Nephron progenitor cell (in vitro differentiated cells): ENCODE data around the gene FBXO22.

Experiments used
- DNase-seq: peaks from one replicate; pipeline ENCODE4 v3.0.0; 2021
- H3K27ac Mint-ChIP-seq: 2 replicates; pipeline ENCODE4 v1.8.0; 2021; ENCODE audit warnings: mild to moderate bottlenecking, moderate library complexity, mixed read lengths
- H3K27me3 Mint-ChIP-seq: 2 replicates; pipeline ENCODE4 v1.8.0; 2021; ENCODE audit warnings: mild to moderate bottlenecking, low read depth, mixed read lengths; ENCODE audit not compliant: poor library complexity
- H3K36me3 Mint-ChIP-seq: 2 replicates; pipeline ENCODE4 v1.8.0; 2021; ENCODE audit warnings: low read depth, mixed read lengths
- H3K4me1 Mint-ChIP-seq: 2 replicates; pipeline ENCODE4 v1.8.0; 2021; ENCODE audit warnings: mixed read lengths
- H3K4me3 Mint-ChIP-seq: 2 replicates; pipeline ENCODE4 v1.8.0; 2021; ENCODE audit warnings: mild to moderate bottlenecking, moderate library complexity, mixed read lengths
- H3K9me3 Mint-ChIP-seq: 2 replicates; pipeline ENCODE4 v1.8.0; 2021; ENCODE audit warnings: mild to moderate bottlenecking, moderate library complexity, mixed read lengths
- TF ChIP-seq, protein P1 (sequence below): fragments of 200-600 bp; sonication (generic); IDR thresholded peaks from 2 replicates; pipeline ENCODE4 v1.5.0; 2021; ENCODE audit warnings: antibody characterized with exemption

Gene FBXO22

DNA sequence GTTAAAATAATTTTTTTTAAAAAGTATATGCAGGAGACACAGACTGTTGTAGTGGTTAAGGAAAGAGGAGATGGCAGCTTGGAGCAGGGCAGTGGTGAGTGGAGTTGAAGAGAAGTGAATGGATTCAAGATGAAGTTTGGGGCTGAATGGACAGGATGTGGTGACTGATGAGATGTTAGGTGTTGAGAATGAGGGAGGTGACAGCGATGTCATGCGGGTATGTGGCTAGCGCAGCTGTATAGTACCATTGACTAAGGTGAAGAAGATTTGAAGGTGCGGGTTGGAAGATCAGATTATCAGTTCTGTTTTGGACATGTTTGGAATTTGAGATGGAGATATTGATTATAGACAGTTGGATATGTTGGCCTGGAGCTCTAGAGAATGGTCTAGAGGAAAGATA lies 20.1 kb downstream of the FBXO22 start:
- H3K4me1 Mint-ChIP-seq, result no peaks in the 10 kb centered on the region
- no peak overlapping the region for H3K27ac Mint-ChIP-seq
- peaks cover 28% of the 10 kb centered on the region for H3K36me3 Mint-ChIP-seq
- no peak overlapping the region for H3K4me3 Mint-ChIP-seq
- TF ChIP-seq, protein P1, sequence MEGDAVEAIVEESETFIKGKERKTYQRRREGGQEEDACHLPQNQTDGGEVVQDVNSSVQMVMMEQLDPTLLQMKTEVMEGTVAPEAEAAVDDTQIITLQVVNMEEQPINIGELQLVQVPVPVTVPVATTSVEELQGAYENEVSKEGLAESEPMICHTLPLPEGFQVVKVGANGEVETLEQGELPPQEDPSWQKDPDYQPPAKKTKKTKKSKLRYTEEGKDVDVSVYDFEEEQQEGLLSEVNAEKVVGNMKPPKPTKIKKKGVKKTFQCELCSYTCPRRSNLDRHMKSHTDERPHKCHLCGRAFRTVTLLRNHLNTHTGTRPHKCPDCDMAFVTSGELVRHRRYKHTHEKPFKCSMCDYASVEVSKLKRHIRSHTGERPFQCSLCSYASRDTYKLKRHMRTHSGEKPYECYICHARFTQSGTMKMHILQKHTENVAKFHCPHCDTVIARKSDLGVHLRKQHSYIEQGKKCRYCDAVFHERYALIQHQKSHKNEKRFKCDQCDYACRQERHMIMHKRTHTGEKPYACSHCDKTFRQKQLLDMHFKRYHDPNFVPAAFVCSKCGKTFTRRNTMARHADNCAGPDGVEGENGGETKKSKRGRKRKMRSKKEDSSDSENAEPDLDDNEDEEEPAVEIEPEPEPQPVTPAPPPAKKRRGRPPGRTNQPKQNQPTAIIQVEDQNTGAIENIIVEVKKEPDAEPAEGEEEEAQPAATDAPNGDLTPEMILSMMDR, result no peak
- no peaks in the 10 kb centered on the region for H3K27me3 Mint-ChIP-seq
- no peaks in the 10 kb centered on the region for H3K9me3 Mint-ChIP-seq
- no peak for DNase-seq

GRCh38 chr15:75924576-75924975 lies 20.9 kb downstream of the FBXO22 start:
- Mint-ChIP-seq H3K9me3 (no peaks in the 10 kb centered on the region), H3K4me1 (no peaks in the 10 kb centered on the region), H3K27me3 (no peaks in the 10 kb centered on the region), H3K36me3 (peaks cover 26% of the 10 kb centered on the region), H3K27ac (no peak overlapping the region), H3K4me3 (no peak overlapping the region)
- no peak for DNase-seq
- TF ChIP-seq, protein P1, result no peak

- no peak for DNase-seq
- TF ChIP-seq, protein P1, result no peak
- Mint-ChIP-seq H3K9me3 (no peaks in the 10 kb centered on the region), H3K4me1 (no peaks in the 10 kb centered on the region), H3K4me3 (no peak overlapping the region), H3K36me3 (peaks cover 26% of the 10 kb centered on the region), H3K27me3 (no peaks in the 10 kb centered on the region), H3K27ac (no peak overlapping the region)
Observed at GRCh38 chr15:75925440-75925839, 21.8 kb downstream of the FBXO22 start.

- Mint-ChIP-seq H3K36me3 (peaks cover 38% of the 10 kb centered on the region), H3K9me3 (no peaks in the 10 kb centered on the region), H3K27me3 (no peaks in the 10 kb centered on the region), H3K4me3 (no peak overlapping the region), H3K4me1 (no peaks in the 10 kb centered on the region), H3K27ac (no peak overlapping the region)
- TF ChIP-seq, protein P1, result no peak
- no peak for DNase-seq
Observed at GRCh38 chr15:75926931-75927330, 23.3 kb downstream of the FBXO22 start.

DNA sequence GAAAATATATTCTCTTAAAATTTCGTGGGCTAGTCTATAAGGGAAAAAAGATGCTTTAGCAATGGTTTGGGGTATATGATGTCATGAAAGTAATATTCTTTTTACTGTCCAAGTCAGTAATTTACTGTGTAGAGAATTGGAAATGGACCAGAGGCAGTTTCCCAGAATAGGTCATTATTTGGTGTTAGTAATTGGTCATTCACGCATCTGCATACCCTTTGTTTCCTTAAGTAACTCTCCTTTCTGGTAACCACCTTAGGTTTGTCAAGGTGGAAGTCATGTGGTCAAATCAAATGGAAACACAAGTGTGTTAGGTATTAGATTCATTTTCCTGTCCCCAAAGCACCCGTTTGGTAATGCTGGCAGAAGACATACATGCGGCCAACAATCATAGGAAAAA lies 23.9 kb downstream of the FBXO22 start:
- no peaks in the 10 kb centered on the region for H3K27me3 Mint-ChIP-seq
- no peaks in the 10 kb centered on the region for H3K4me1 Mint-ChIP-seq
- H3K9me3 Mint-ChIP-seq, result no peaks in the 10 kb centered on the region
- no peak overlapping the region for H3K27ac Mint-ChIP-seq
- TF ChIP-seq, protein P1, result no peak
- H3K4me3 Mint-ChIP-seq, result no peak overlapping the region
- DNase-seq, result no peak
- H3K36me3 Mint-ChIP-seq, result peaks cover 39% of the 10 kb centered on the region

GRCh38 chr15:75928680-75929608 lies 25.3 kb downstream of the FBXO22 start:
- Mint-ChIP-seq H3K9me3 (no peaks in the 10 kb centered on the region), H3K4me1 (no peaks in the 10 kb centered on the region), H3K27ac (peak overlapping the region; percentile 67), H3K36me3 (peaks cover 40% of the 10 kb centered on the region), H3K4me3 (no peak overlapping the region), H3K27me3 (no peaks in the 10 kb centered on the region)
- peak; percentile 39 for DNase-seq
- TF ChIP-seq, protein P1, result peak; percentile 55
